ENCODE measurements around the gene SEPTIN6.

SEPTIN6 gene

DNA sequence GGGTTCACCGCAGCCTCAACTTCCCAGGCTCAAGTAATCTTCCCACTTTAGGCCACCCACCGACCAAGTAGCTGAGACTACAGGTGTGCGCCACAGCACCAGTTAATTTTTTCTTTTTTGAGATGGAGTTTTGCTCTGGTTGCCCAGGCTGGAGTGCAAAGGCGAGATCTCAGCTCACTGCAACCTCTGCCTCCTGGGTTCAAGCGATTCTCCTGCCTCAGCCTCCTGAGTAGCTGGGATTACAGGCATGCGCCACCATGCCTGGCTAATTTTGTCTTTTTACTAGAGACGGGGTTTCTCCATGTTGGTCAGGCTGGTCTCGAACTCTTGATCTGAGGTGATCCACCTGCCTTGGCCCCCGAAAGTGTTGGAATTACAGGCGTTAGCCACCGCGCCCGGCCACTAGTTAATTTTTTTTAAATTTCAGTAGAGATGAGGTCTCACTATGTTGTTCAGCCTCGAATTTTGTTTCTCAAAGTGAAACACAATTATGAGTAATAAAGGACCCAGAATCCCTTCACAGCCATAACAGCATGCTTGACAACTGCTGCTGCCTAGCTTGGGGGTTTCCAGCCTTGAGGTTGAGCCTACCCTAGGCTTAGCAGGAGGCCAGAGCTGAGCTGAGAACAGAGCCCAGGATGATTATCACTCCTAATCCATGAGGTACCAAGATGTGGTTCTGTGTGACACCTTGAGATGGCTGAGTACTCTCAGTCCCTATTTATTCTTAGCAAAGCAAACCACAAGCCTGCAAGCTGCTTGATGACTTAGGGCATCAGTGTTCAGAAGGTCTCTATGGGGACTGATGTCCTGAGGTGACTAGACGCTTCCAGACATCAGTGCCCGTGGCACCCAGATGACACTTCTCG, 45.2 kb downstream of the SEPTIN6 start:
- peak; percentile 74 for DNase-seq

DNA sequence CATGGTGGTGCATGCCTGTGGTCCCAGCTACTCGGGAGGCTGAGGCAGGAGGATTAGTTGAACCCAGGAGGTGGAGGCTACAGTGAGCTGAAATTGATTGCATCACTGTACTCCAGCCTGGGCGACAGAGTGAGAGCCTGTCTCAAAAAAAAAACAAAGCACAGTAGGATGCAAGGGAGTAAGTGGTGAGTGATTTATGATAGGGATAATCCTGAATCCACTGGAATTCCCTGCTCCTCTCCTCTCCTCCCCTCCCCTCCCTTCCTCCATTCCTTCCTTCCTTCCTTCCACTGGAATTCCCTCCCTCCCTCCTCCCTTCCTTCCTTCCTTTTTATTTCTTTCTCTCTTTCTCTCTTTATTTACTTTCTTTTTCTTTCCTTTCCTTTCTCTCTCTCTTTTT, 45.9 kb downstream of the SEPTIN6 start:
- no peak for DNase-seq

DNA sequence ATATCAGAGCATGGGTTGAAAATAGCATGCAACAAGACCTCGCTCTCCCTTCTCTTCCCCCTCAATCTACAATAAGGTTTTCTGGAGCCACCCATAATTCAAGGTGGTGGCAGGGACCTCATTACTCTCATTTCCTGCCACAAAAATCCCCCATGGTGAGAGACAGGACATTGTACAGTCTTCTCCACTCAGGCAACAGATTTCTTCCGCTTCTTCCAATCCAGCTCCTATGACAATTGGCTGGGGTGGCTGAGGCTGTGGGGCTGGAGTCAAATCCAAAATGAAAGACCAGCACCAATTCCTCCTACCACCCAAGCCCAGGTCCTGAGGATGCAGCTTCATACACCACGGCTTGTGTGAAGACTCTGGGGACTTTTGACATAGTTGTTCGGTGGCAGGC, 46.5 kb downstream of the SEPTIN6 start:
- no peak for DNase-seq

DNA sequence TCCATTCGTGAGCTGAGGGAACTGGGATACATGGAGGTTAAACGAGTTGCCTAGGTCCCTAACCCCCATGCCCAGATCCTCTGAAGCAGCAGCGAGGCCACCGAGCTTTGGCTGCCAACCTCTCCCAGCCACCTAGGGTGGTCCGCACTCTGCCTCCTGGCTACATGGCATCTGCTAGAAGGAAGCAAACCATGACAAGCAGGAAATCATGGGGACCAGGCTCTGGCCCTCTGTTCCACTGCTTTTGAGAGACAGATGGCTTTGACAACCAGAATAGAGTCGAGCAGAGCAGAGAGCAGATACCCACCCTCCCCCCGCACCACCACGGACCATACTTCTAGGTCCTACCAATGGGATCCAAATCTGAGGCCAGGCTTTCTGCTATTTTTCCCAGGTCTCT, 49.3 kb downstream of the SEPTIN6 start:
- no peak for DNase-seq

All from activated naive CD4-positive, alpha-beta T cell treated with Interleukin-2 at 50 U/mL for 16 hours (primary cell).